ENCODE measurements around the gene COG6. TPM values are rescaled to one million over a fixed set of nuclear protein-coding genes. Genes with fewer than 3 reads are reported as not detected.
A peak's percentile ranks its signal among the peaks of the same experiment; 100 is the strongest.

COG6 gene
- total RNA-seq, result 100 to 1,000 TPM in 1 of 4 donors, 10 to 100 TPM in 3; 17.6 to 109 (median 27.6) TPM

DNA sequence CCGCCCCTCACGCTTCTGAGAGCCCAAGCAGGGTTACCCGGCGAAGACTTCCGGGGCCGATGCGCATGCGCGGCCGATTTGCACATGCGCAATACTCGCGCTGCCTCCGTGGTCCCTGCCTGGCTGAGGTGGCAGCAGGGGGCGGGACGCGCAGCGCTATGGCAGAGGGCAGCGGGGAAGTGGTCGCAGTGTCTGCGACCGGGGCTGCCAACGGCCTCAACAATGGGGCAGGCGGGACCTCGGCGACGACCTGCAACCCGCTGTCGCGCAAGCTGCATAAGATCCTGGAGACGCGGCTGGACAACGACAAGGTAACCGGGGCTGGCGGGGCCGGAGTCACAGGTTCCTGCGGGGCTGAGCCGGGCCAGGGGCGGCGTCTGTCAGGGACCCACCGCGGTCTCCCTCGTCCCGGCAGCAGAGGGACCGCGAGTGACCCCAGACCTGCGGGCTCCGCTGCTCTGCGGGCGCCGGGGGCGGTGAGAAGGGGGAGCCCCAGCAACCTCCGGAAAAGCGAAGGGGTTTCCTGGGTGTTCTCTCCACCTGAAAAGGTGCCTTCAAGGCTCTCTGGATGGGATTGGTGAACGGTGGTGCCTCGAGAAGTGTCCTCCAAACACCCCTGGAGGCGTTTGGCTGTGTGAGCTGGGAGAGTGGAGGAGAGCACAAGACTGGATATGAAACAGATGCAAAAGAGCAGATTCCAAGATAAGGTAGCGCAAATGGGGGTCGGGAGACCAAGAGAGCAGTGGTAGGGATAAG lies at the start of gene COG6:
Gene COG6 (plus strand): TSS at position 94 of the 756 bp plus-strand sequence. CDS start 65 bp downstream, at position 159.
- peaks cover 0 to 11% (median 0%) of the 10 kb centered on the region in 4 donors for H3K36me3 ChIP-seq
- in situ Hi-C loops (cut with MboI; ENCODE audit: low pct_ligation_motif_present in 1 of 4, low pct_unique_long_range_greater_than_20kb in 1 of 4, low sequenced_read_pairs in 3 of 4), result no loop called here
- peak within 1 kb of the TSS; percentile 70 to 80 (median 77) for H3K27ac ChIP-seq
- peak; percentile 94 for DNase-seq
- peaks cover 0 to 19% (median 8%) of the 10 kb centered on the region in 4 donors for H3K4me1 ChIP-seq
- TF ChIP-seq POLR2AphosphoS5 (IDR thresholded peaks at IDR 0.05), result peak; percentile 34 to 71 (median 42)
- TF ChIP-seq POLR2A (IDR thresholded peaks at IDR 0.05), result peak; percentile 51
- no peak for TF ChIP-seq CTCF (IDR thresholded peaks at IDR 0.05)
- no peak for TF ChIP-seq EP300 (IDR thresholded peaks at IDR 0.05; ENCODE audit: low read depth)
- intact Hi-C loops (cut with DNase I; ENCODE audit: low total_unique reads), result no loop called here
- 0% methylated on average over 6 to 45 of the region's 59 CpGs for WGBS, 2 donors (ENCODE audit: low coverage in 1 of 2)
- H3K4me3 ChIP-seq, result peak within 1 kb of the TSS; percentile 59 to 91 (median 75)
- no peaks in the 10 kb centered on the region for H3K27me3 ChIP-seq
- H3K9me3 ChIP-seq, result no peaks in the 10 kb centered on the region

GRCh38 chr13:39605677-39606320 lies 49.7 kb upstream of the COG6 start:
- no peak for DNase-seq
- H3K36me3 ChIP-seq, result no peaks in the 10 kb centered on the region
- peaks cover 38% of the 10 kb centered on the region for H3K27me3 ChIP-seq
- TF ChIP-seq POLR2A (IDR thresholded peaks at IDR 0.05) (no peak), CTCF (IDR thresholded peaks at IDR 0.05) (no peak), POLR2AphosphoS5 (IDR thresholded peaks at IDR 0.05) (no peak), EP300 (IDR thresholded peaks at IDR 0.05; ENCODE audit: low read depth) (no peak)
- in situ Hi-C loops (cut with MboI; ENCODE audit: low pct_ligation_motif_present in 1 of 4, low pct_unique_long_range_greater_than_20kb in 1 of 4, low sequenced_read_pairs in 3 of 4), result loop anchor here in 2 of 4 donors (25.0 kb wide), 2 partner anchors 343 to 568 kb away; partner anchors contain the start of genes NHLRC3 (in 1 of the 2) and PROSER1 (in 1 of the 2)
- WGBS, 2 donors (ENCODE audit: low coverage in 1 of 2), result 83 to 96% methylated on average over 1 to 3 of the region's 3 CpGs
- no peaks in the 10 kb centered on the region for H3K9me3 ChIP-seq
- intact Hi-C loops (cut with DNase I; ENCODE audit: low total_unique reads), result no loop called here
- H3K27ac ChIP-seq, result no peak overlapping the region
- peaks cover 0 to 17% (median 5%) of the 10 kb centered on the region in 4 donors for H3K4me1 ChIP-seq
- H3K4me3 ChIP-seq, result no peak overlapping the region

DNA sequence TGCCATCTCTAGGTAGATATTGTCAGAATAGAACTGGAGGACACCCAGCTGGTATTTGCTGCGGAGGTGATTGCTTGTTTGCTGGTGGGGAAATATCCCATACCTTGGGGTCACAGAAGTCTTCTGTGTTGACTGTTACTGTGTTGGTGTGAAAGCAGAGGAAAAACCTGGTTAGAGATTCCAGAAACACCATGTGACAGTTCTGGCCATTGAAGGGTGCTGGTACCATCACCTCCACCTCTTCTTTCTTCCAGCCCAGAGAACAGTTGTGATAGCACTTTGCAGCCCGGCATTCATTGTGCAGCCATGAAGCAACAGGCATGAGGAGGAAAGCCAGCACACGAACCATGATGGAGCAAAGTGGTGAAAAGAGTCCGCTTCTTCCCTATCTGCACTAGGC lies 47.6 kb upstream of the COG6 start:
- no peak overlapping the region for H3K27ac ChIP-seq
- no peaks in the 10 kb centered on the region for H3K9me3 ChIP-seq
- peaks cover 19% of the 10 kb centered on the region for H3K27me3 ChIP-seq
- in situ Hi-C loops (cut with MboI; ENCODE audit: low pct_ligation_motif_present in 1 of 4, low pct_unique_long_range_greater_than_20kb in 1 of 4, low sequenced_read_pairs in 3 of 4), result loop anchor here in 2 of 4 donors (25.0 kb wide), 2 partner anchors 346 to 571 kb away; partner anchors contain the start of genes NHLRC3 (in 1 of the 2) and PROSER1 (in 1 of the 2)
- peaks cover 0 to 6% (median 0%) of the 10 kb centered on the region in 4 donors for H3K4me1 ChIP-seq
- H3K4me3 ChIP-seq, result no peak overlapping the region
- no peaks in the 10 kb centered on the region for H3K36me3 ChIP-seq
- no peak for DNase-seq
- TF ChIP-seq CTCF (IDR thresholded peaks at IDR 0.05), result no peak
- TF ChIP-seq POLR2A (IDR thresholded peaks at IDR 0.05), result no peak
- no peak for TF ChIP-seq POLR2AphosphoS5 (IDR thresholded peaks at IDR 0.05)
- TF ChIP-seq EP300 (IDR thresholded peaks at IDR 0.05; ENCODE audit: low read depth), result no peak
- WGBS, 2 donors (ENCODE audit: low coverage in 1 of 2), result 88 to 100% methylated on average over 3 to 4 of the region's 4 CpGs
- intact Hi-C loops (cut with DNase I; ENCODE audit: low total_unique reads), result no loop called here
